ENCODE data around the gene SLC38A11. TPM values are rescaled to one million over a fixed set of nuclear protein-coding genes. Genes with fewer than 3 reads are reported as not detected.

SLC38A11 gene
- total and polyA plus RNA-seq, 2 of the 13 experiments (the other 11 are each of a cell fraction or from before 2014, with no cell fraction given): 14.0 to 14.3 TPM

DNA sequence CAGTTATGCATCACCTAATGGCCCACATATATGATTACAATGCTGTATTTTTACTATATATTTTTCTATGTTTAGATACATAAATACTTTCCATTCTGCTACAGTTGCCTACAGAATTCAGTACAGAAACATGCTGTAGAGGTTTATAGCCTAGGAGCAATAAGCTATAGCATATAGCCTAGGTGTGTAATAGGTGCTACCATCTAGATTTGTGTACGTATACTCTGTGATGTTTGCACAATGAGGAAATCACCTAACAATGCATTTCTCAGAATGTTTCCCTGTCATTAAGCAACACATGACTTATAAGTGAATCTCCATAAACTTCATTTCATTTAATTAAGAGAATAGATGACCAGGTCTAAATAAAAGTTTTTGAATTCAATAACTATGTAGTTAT lies 43.5 kb downstream of the SLC38A11 start (continued):
- TF ChIP-seq, protein P1, sequence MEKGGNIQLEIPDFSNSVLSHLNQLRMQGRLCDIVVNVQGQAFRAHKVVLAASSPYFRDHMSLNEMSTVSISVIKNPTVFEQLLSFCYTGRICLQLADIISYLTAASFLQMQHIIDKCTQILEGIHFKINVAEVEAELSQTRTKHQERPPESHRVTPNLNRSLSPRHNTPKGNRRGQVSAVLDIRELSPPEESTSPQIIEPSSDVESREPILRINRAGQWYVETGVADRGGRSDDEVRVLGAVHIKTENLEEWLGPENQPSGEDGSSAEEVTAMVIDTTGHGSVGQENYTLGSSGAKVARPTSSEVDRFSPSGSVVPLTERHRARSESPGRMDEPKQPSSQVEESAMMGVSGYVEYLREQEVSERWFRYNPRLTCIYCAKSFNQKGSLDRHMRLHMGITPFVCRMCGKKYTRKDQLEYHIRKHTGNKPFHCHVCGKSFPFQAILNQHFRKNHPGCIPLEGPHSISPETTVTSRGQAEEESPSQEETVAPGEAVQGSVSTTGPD (CRISPR knock-in tag; IDR thresholded peaks at IDR 0.05): no peak
- TF ChIP-seq SKI (IDR thresholded peaks at IDR 0.05; ENCODE audit: partially characterized antibody): no peak
- TF ChIP-seq, protein P2, sequence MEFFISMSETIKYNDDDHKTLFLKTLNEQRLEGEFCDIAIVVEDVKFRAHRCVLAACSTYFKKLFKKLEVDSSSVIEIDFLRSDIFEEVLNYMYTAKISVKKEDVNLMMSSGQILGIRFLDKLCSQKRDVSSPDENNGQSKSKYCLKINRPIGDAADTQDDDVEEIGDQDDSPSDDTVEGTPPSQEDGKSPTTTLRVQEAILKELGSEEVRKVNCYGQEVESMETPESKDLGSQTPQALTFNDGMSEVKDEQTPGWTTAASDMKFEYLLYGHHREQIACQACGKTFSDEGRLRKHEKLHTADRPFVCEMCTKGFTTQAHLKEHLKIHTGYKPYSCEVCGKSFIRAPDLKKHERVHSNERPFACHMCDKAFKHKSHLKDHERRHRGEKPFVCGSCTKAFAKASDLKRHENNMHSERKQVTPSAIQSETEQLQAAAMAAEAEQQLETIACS (CRISPR knock-in tag; IDR thresholded peaks at IDR 0.05): no peak
- TF ChIP-seq SMARCE1 (IDR thresholded peaks at IDR 0.05; ENCODE audit: borderline replicate concordance): no peak
- TF ChIP-seq, protein P3, sequence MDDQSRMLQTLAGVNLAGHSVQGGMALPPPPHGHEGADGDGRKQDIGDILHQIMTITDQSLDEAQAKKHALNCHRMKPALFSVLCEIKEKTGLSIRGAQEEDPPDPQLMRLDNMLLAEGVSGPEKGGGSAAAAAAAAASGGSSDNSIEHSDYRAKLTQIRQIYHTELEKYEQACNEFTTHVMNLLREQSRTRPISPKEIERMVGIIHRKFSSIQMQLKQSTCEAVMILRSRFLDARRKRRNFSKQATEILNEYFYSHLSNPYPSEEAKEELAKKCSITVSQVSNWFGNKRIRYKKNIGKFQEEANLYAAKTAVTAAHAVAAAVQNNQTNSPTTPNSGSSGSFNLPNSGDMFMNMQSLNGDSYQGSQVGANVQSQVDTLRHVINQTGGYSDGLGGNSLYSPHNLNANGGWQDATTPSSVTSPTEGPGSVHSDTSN (CRISPR knock-in tag; IDR thresholded peaks at IDR 0.05; ENCODE audit: borderline replicate concordance): no peak
- no peak for TF ChIP-seq CHCHD3 (CRISPR knock-in tag; IDR thresholded peaks at IDR 0.05)
- TF ChIP-seq RARA (CRISPR knock-in tag; IDR thresholded peaks at IDR 0.05): no peak
- TF ChIP-seq ZNF235 (CRISPR knock-in tag; IDR thresholded peaks at IDR 0.05; ENCODE audit: borderline replicate concordance): no peak
- TF ChIP-seq MBNL3 (CRISPR knock-in tag; conservative IDR thresholded peaks at IDR 0.05): no peak
- TF ChIP-seq, protein P4, sequence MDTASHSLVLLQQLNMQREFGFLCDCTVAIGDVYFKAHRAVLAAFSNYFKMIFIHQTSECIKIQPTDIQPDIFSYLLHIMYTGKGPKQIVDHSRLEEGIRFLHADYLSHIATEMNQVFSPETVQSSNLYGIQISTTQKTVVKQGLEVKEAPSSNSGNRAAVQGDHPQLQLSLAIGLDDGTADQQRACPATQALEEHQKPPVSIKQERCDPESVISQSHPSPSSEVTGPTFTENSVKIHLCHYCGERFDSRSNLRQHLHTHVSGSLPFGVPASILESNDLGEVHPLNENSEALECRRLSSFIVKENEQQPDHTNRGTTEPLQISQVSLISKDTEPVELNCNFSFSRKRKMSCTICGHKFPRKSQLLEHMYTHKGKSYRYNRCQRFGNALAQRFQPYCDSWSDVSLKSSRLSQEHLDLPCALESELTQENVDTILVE (CRISPR knock-in tag; IDR thresholded peaks at IDR 0.05): no peak
- TF ChIP-seq ZNF17 (CRISPR knock-in tag; IDR thresholded peaks at IDR 0.05): no peak
- no peak for TF ChIP-seq ZNF672 (CRISPR knock-in tag; IDR thresholded peaks at IDR 0.05)
- TF ChIP-seq, protein P5, sequence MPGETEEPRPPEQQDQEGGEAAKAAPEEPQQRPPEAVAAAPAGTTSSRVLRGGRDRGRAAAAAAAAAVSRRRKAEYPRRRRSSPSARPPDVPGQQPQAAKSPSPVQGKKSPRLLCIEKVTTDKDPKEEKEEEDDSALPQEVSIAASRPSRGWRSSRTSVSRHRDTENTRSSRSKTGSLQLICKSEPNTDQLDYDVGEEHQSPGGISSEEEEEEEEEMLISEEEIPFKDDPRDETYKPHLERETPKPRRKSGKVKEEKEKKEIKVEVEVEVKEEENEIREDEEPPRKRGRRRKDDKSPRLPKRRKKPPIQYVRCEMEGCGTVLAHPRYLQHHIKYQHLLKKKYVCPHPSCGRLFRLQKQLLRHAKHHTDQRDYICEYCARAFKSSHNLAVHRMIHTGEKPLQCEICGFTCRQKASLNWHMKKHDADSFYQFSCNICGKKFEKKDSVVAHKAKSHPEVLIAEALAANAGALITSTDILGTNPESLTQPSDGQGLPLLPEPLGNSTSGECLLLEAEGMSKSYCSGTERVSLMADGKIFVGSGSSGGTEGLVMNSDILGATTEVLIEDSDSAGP (CRISPR knock-in tag; IDR thresholded peaks at IDR 0.05; ENCODE audit: borderline replicate concordance): no peak
- TF ChIP-seq, protein P6, sequence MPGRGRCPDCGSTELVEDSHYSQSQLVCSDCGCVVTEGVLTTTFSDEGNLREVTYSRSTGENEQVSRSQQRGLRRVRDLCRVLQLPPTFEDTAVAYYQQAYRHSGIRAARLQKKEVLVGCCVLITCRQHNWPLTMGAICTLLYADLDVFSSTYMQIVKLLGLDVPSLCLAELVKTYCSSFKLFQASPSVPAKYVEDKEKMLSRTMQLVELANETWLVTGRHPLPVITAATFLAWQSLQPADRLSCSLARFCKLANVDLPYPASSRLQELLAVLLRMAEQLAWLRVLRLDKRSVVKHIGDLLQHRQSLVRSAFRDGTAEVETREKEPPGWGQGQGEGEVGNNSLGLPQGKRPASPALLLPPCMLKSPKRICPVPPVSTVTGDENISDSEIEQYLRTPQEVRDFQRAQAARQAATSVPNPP (CRISPR knock-in tag; IDR thresholded peaks at IDR 0.05): no peak
- TF ChIP-seq, protein P7, sequence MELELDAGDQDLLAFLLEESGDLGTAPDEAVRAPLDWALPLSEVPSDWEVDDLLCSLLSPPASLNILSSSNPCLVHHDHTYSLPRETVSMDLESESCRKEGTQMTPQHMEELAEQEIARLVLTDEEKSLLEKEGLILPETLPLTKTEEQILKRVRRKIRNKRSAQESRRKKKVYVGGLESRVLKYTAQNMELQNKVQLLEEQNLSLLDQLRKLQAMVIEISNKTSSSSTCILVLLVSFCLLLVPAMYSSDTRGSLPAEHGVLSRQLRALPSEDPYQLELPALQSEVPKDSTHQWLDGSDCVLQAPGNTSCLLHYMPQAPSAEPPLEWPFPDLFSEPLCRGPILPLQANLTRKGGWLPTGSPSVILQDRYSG (CRISPR knock-in tag; IDR thresholded peaks at IDR 0.05): no peak
- no peak for TF ChIP-seq ELF1 (CRISPR knock-in tag; IDR thresholded peaks at IDR 0.05)
- no peak for TF ChIP-seq RAD51 (IDR thresholded peaks at IDR 0.05; ENCODE audit: borderline replicate concordance)
- peak in 1 of 2 experiments; percentile 64; a peak in 2 of 4 replicates for TF ChIP-seq EP300 (IDR thresholded peaks at IDR 0.05; ENCODE audit: low read depth in 2 of 2, low read length in 2 of 2)
- no peak for TF ChIP-seq EP300 (CRISPR knock-in tag; IDR thresholded peaks at IDR 0.05; ENCODE audit: borderline replicate concordance)
- no peak for TF ChIP-seq DR1 (CRISPR knock-in tag; IDR thresholded peaks at IDR 0.05)
- TF ChIP-seq, protein P8, sequence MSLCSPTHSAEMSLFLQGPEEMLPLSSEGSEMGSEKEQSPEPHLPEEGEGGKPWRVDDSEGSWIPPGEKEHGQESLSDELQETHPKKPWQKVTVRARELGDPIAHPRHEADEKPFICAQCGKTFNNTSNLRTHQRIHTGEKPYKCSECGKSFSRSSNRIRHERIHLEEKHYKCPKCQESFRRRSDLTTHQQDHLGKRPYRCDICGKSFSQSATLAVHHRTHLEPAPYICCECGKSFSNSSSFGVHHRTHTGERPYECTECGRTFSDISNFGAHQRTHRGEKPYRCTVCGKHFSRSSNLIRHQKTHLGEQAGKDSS (CRISPR knock-in tag; IDR thresholded peaks at IDR 0.05; ENCODE audit: borderline replicate concordance, low read depth): no peak

Data from HepG2 (cell line).